Activated CD4-positive, alpha-beta T cell treated with anti-CD3 and anti-CD28 coated beads for 24 hours (primary cell): ENCODE results near the gene MYLK.
"Not testable (repeated sequence)": the region's sequence is repeated elsewhere in the genome, so short reads cannot be mapped to it uniquely, and the experiment has no call there.

Experiments
- DNase-seq, 2 donors: peaks; one replicate each; pipeline ENCODE4 v3.0.0-alpha.2; 2020; ENCODE audit warnings: low read depth in 2 of 2

The MYLK gene, protein sequence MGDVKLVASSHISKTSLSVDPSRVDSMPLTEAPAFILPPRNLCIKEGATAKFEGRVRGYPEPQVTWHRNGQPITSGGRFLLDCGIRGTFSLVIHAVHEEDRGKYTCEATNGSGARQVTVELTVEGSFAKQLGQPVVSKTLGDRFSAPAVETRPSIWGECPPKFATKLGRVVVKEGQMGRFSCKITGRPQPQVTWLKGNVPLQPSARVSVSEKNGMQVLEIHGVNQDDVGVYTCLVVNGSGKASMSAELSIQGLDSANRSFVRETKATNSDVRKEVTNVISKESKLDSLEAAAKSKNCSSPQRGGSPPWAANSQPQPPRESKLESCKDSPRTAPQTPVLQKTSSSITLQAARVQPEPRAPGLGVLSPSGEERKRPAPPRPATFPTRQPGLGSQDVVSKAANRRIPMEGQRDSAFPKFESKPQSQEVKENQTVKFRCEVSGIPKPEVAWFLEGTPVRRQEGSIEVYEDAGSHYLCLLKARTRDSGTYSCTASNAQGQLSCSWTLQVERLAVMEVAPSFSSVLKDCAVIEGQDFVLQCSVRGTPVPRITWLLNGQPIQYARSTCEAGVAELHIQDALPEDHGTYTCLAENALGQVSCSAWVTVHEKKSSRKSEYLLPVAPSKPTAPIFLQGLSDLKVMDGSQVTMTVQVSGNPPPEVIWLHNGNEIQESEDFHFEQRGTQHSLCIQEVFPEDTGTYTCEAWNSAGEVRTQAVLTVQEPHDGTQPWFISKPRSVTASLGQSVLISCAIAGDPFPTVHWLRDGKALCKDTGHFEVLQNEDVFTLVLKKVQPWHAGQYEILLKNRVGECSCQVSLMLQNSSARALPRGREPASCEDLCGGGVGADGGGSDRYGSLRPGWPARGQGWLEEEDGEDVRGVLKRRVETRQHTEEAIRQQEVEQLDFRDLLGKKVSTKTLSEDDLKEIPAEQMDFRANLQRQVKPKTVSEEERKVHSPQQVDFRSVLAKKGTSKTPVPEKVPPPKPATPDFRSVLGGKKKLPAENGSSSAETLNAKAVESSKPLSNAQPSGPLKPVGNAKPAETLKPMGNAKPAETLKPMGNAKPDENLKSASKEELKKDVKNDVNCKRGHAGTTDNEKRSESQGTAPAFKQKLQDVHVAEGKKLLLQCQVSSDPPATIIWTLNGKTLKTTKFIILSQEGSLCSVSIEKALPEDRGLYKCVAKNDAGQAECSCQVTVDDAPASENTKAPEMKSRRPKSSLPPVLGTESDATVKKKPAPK (N-terminal part only)

DNA sequence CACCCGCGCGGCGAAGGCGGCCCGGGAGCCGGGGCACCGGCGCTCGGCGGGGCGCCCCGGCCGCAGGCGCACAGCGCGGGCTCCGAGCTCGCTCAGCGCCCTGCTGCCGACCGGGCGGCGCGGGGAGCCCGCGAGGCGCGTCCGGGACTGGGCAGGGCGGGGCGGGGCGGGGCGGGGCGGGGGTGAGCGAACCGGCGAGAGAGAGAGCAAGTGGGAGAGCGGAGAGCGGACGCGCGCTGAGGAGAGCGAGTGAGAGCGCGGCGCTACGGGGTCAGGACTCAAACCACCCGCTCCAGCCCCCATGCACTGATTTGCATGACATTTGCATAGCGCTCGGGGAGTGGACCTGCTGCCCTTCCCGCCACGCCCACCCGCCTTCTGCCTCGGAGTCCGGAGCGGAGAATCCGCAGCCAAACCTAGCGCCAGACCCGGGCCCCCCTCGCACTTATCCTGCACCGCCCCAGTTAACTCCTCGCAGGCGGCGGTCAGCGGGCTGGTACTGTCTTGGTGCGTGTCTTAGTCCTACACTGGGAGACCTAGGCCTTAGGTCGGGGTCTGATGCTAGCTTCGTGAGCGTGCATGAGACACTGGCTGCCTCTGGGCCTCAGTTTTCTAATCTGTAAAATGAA lies at the start of gene MYLK:
Gene MYLK (minus strand): TSS at position 130 of the 629 bp plus-strand sequence. CDS start 90,491 bp downstream, outside the sequence.
- DNase-seq: peak in 1 of 2 donors; percentile 22

DNA sequence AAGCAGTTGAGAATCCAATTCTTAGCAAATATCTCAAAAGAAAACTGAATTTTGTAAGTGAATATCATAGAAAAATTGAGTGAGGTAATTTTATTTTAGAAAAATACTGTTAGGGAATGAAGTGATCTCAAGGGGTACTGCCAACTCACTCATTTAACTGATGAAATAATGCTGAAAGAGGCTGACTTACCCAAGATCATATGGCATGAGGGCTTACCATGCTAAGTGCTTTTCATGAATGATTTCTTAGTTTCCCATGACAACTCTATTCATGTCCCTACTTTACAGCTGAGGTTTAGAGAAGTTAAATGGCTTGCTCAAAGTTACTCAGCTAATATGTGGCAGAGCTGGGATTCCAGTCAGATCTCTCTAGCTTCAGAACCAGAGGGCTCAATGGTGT lies 46.3 kb upstream of the MYLK start:
- no peak for DNase-seq

DNA sequence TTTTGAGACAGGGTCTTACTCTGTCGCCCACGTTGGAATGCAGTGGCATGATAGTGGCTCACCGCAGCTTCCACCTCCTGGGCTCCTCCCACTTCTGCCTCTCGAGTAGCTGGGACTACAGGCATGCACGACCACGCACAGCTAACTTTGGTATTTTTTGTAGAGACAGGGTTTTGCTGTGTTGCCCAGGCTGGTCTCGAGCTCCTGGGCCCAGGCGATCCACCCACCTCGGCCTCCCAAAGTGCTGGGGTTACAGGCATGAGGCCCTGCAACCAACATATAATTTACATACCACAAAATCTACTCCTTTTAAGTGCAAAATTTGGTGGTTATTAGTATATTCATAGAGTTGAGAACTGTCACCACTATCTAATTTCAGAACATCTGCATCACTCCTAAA lies 45.2 kb upstream of the MYLK start:
- DNase-seq: no peak

DNA sequence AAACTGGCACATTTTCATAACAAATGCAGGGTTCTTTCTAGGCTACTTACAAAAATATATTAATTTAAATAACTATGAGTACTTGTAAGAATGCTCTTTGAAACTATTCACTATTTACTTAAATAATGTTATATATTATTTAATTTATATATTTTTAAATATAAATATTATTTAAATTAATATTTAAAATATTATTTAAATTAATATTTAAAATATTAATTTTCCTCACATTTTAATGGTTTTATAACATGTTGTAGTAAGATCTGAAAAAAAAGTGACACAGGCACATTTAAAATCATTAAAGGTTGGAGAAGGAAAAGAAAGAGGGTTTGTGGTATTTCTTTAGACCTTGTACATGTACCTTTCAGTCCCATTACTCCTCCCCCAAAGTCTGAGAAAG lies 42.3 kb upstream of the MYLK start:
- no peak for DNase-seq

DNA sequence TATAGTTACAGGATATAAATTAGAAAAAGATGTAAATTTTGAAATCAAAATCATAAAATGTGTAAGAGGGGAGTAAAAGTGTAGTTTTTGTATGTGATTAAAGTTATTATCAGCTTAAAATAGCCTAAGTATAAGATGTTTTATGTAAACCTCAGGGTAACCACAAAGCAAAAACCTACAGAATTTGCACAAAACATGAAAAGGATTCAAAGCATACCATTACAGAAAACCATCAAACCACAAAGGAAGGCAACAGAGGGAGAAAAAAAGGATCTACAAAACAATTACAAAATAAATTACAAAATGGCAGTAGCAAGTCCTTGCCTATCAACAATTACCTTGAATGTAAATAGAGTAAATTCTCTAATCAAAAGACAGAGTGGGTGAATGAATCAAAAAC lies 36.7 kb upstream of the MYLK start:
- no peak for DNase-seq

DNA sequence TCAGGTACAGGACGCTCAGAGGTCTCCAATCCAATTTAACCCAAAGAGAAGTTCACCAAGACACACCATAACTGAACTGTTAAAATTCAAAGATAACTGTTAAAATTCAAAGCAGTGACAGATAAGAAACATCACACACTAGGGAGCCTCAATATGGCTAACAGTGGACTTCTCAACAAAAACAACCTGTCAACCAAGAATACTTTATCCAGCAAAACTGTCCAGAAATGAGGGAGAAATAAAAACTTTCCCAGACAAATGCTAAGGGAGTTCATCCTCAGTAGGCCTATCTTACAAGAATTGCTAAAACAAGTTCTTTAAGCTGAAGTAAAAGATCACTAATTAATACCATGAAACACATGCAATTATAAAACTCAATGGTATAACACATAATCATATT lies 36.3 kb upstream of the MYLK start:
- DNase-seq: no peak

DNA sequence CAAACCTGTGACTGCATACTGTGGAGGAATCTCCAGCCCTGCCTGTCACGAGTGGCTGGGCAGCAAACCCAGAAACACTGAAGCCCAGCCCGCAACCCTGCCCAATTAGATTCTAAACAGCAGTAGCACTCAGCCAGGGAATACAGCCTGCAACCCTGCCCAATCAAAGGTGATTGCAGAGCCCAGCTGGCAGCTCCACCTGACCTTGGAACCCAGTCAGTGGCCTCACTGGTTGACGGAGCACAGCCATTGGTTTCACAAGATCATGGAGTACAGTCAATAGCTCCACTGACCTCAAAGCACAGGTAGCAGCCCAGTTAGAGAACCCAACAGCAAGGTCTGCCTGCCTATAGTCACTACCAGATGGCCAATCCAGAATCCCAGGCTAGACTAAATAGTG lies 35.2 kb upstream of the MYLK start:
- DNase-seq: no peak

DNA sequence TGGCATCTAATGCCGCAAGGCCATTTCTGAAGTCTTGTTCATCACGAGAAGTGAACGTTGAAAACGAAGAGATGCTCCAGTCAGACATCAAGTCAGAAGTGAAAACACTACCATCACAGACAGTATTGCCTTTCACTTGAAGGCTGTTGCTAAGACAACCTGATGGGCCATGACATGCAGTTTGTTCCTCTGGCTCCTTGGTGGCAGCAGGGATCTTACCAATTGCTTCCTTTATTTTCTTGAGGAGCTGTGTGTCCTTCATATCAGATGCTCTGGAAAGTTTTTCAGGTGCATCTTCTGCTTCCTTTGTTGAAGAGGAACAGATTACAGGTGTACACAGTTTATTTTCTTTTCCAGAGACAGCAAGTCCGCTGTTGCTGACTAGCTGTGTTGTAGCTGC lies 30.7 kb upstream of the MYLK start:
- no peak for DNase-seq

DNA sequence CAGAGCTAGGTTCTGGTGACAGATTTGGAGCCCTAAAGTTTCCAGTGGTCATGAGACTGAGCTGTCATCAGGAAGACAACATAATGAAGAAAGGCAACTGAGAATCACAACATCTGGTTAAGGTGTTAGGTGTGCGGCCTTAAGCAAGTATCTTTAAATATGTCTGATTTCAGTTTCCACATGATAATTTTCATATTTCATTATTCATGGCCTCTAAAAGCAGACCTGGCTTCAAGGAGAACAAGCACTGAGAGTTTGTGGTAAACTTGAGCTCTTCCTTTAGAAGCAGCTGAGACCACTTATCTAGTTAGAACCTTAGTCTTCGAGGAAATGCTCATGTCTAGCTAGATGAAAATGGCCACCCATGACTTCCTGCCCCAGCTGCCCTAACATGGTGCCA lies 25.7 kb upstream of the MYLK start:
- no peak for DNase-seq

DNA sequence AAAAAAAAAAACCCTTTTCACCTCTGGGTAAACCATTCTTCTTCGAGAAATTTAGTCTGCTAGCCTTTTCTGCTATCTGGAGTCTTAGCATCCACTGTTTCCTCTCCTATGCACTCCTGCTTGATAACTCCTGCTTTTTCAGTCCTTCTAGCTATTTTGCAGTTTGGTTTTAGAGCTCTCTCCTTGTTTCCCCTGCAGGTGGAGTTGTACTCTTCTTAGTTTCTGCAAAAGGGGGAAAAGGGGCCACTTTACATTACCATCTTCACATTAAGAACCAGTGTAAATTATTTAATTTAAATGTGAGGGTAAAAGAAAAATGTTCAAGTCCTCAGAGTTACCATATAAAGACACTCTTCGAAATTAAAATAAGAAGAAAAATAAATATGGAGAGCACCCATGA lies 23.6 kb upstream of the MYLK start:
- no peak for DNase-seq

DNA sequence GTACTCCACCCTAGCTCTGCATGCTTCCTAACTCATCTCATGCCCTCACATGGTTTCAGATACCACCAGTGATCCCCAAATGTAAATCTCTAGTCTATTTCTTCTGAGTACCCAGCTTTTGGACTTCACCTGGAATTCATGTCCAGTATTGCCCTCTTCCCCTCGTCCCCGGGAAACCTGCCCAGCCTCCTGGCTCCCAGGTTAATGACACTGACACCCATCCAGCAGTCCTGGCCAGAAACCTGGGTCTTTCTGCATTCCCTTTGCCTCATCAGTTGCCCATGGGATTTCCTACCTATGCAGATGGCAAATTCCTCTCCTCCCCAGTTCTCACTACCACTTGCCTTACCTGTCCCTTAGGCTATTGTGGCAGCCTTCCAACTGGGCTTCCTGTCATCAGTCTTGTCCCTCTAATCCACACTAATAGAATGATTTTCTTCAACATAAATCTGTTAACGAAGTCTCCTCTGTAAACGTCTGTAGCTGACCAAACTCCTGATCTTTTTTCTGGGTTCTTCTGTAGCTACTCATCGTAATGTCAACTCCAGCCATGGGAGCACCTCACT lies 15.3 kb upstream of the MYLK start:
- DNase-seq: no peak

DNA sequence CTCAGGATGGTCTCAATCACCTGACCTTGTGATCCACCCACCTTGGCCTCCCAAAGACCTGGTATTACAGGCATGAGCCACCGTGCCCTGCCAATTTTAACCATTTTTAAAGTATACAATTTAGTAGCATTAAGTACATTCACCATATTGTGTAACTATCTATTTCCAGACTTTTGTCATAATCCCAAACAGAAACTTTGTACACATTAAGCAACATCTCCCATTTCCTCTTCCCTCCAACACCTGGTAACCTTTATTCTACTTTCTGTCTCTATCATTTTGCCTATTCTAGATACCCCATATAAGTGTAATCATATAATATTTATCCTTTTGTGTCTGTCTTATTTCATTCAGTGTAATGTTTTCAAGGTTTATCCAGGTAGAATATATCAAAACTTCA lies 8.9 kb upstream of the MYLK start:
- no peak for DNase-seq

DNA sequence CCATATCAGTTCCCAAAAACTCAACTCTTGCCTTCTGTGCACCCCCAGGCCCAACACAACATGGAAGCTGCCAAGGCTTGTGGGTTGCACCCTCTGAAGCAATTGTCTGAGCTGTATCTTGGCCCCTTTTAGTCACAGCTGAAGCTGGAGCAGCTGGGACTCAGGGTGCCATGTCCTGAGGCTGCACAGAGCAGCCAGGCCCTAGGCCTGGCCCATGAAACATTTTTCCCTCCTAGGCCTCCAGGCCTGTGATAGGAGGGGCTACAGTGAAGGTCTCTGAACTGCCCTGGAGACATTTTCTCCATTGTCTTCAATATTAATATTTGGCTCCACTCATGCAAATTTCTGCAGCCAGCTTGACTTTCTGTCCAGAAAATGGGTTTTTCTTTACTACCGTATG lies 8.1 kb upstream of the MYLK start:
- no peak for DNase-seq

DNA sequence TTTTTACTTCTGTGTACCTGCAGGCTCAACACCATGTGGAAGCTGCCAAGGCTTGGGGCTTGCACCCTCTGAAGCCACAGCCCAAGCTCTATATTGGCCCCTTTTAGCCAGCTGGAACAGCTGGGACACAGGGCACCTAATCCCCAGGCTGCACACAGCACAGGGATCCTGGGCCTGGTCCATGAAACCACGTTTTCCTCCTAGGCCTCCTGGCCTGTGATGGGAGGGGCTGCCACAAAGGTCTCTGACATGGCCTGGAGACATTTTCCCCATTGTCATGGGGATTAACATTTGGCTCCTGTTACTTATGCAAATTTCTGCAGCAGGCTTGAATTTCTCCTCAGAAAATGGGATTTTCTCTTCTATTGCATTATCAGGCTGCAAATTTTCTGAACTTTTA lies 6.9 kb upstream of the MYLK start:
- not testable (repeated sequence) for DNase-seq

DNA sequence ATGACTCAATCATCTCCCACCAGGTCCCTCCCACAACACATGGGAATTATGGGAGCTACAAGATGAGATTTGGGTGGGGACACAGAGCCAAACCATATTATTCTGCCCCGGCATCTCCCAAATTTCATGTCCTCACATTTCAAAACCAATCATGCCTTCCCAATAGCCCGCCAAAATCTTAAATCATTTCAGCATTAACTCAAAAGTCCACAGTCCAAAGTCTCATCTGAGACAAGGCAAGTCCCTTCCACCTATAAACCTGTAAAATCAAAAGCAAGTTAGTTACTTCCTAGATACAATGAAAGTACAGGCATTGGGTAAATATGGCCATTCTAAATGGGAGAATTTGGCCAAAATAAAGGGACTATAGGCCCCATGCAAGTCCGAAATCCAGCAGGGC lies 6.0 kb upstream of the MYLK start:
- DNase-seq: not testable (repeated sequence)

DNA sequence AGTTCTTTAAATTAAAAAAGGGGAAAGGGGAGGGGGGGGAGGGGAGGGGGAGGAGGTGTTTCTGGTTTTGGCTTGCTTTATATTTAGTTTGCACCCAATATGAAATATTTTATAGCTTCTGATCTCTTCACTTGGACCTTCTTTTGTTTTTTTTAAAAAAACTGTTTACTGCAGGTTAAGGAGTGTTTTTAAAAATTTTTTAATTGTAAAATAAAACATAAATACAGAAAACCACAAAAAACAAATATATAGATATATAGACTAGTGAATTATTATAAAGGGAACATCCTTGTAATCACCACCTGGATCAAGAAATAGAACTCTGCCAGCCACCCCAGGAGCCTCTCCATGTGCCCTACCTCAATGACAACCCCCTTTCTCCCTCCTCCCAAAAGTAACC lies 861 bp upstream of the MYLK start:
- no peak for DNase-seq

DNA sequence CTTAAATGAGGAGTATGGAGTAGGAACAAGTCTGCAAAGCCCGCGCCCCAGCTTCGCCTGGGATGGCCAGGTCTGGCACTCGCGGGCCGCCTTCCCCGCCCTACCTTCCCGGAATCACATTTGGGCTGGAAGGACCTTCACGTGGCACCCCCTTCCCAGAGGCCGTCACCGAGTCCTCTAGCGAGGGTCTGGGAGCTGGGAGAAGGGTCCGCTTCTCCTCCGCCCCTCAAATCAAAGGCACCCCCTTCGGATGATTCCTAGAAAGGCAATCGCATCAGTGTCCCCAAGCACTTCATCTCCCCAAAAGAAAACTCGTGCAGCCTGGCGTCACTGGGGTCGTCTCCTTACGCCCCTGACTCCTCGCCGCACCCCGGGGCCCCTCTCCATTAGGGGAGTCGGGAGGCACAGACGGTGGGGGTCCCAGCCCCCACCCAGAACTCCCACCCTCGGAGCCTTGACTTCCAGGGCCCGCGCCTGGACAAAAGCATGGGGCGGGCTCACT lies 380 bp downstream of the MYLK start:
- no peak for DNase-seq

DNA sequence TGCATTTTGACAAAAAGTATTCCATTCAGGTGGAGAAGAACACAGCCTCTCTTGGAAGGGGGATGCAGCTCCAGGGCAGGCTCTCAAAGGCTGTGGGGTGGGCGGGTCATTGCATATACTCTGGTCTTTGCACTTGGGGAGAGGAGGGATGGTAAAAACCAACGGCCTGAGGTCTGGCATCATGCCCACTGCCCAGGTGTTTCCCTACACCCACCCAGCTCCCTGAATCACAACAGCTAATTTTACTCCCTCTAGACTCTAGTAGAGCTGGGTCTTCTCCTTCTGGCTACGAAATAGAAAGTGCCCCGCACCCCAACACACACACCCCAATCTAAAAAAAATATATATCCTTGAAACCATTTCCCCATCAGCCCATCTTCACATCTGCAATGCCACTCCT lies 1.0 kb downstream of the MYLK start:
- DNase-seq: no peak

DNA sequence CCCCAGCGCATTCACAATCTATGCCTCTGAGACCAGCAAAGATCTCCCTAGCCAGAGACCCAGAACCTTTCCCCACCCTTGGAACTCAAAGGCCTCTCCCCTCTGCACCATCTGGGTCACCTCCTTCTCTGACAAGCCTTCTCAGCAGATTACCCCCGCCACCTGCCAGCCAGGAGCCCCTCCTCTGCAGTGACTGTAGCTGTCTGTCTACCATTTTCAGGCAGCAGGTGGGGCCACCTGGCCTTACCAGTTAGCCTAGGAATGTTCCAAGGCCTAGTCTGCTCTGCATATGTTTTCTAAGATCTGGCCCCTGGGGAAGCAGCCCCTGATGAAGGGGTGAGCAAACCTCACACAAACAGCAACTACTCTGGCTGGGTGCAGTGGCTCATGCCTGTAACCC lies 2.4 kb downstream of the MYLK start:
- no peak for DNase-seq

DNA sequence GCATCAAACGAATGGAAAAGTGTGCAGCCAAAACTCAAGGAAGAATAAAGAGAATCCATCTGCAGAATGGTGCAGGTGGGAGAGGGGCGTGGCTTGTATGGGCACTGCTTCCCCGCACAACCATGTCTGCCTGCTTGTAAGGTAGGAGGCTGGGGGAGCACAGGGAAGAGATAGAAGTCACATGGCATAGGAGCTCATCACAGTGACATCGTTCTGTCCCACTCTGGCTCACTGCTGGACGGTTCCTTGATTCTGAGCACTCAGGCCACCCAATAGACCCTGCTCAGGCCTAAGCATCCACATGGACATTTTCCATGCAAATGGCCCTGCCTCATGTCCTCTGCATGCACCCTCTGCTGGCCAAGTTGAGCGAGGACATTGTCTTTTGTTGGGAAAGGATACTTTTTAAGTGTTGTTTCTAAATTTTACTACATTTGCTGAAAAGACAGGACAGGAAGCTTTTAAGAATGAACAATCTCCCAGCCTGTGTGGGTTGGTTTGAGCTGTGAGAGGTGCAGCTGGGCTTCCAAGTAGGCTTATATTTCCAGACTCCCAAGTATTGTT lies 3.1 kb downstream of the MYLK start:
- DNase-seq: no peak

DNA sequence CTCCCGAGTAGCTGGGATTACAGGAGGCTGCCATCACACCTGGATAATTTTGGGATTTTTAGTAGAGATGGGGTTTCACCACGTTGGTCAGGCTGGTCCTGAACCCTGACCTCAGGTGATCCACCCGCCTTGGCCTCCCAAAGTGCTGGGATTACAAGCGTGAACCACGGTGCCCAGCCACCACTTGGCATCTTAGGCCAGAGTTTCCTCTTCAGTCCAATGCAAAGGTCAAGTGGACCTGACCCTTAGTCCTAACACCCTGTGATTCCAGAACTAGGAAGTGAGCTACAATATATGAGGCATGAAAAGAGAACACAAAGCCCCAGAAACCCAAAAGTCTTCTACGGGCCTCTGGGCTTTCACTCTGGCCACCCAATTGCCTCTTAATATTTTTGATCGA lies 5.3 kb downstream of the MYLK start:
- no peak for DNase-seq
